Activated T-cell treated with anti-CD3 and anti-CD28 coated beads, Interleukin-2, amount 50 U/mL, for 4 hours (primary cell): ENCODE results near the gene GABBR1. TPM values are rescaled to one million over a fixed set of nuclear protein-coding genes. Genes with fewer than 3 reads are reported as not detected.

Experiments used
- ATAC-seq, 2 donors: fragments of 200-7000 bp; cut with Tn5 transposase; one replicate each; pipeline ENCODE4 v1.10.0; 2021
- DNase-seq: peaks from one replicate; pipeline ENCODE4 v3.0.0-alpha.2; 2020
- H3K27me3 Mint-ChIP-seq: one replicate; pipeline ENCODE4 v1.8.0; 2021; ENCODE audit warnings: low read depth, mixed read lengths
- H3K36me3 Mint-ChIP-seq: one replicate; pipeline ENCODE4 v1.8.0; 2022; ENCODE audit warnings: mixed read lengths; ENCODE audit not compliant: insufficient read depth
- H3K4me1 Mint-ChIP-seq: one replicate; pipeline ENCODE4 v1.8.0; 2021; ENCODE audit warnings: low read depth, mixed read lengths
- H3K4me3 Mint-ChIP-seq: one replicate; pipeline ENCODE4 v1.8.0; 2021; ENCODE audit warnings: mild to moderate bottlenecking, moderate library complexity, mixed read lengths
- H3K9me3 Mint-ChIP-seq: one replicate; pipeline ENCODE4 v1.8.0; 2021; ENCODE audit warnings: mixed read lengths
- total RNA-seq, 3 donors: library from RNA; stranded (reverse); gene quantifications; one replicate each; pipeline ENCODE4 v1.2.1, GENCODE V29; 2021

GABBR1 gene
- total RNA-seq, 3 donors from 2014 or later: 4.2 to 5.6 (median 4.7) TPM

- ATAC-seq (no peak), DNase-seq (no peak)
- Mint-ChIP-seq H3K4me3 (no peak overlapping the region), H3K4me1 (peaks cover 14% of the 10 kb centered on the region), H3K27me3 (peaks cover 69% of the 10 kb centered on the region), H3K36me3 (no peaks in the 10 kb centered on the region), H3K9me3 (no peaks in the 10 kb centered on the region)
Observed at GRCh38 chr6:29557320-29557719, 75.7 kb downstream of the GABBR1 start.

DNA sequence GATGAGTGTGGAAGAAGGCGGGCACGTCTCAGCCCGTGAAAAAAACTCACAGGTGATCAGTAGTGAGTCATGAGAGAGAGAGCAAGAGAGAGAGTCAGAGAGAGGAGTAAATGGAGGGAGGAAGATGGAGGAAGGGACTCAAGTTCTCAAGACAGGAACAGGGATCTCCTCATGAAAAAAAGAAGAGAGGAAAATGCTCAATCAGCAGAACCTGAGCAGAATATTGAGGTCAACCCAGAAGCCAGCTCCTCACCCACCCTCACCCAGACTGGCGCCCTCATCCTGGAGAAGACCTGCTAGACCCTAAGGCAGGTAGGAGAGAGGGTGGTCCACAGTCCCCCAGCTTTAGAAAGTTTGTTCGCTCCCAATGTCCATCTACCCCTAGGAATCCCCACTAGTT lies 78.2 kb downstream of the GABBR1 start:
- H3K36me3 Mint-ChIP-seq: no peaks in the 10 kb centered on the region
- peaks cover 57% of the 10 kb centered on the region for H3K27me3 Mint-ChIP-seq
- ATAC-seq (no peak), DNase-seq (no peak)
- H3K4me1 Mint-ChIP-seq: peaks cover 14% of the 10 kb centered on the region
- no peak overlapping the region for H3K4me3 Mint-ChIP-seq
- H3K9me3 Mint-ChIP-seq: no peaks in the 10 kb centered on the region

- Mint-ChIP-seq H3K27me3 (peaks cover 45% of the 10 kb centered on the region), H3K4me3 (peak overlapping the region; percentile 74), H3K4me1 (peaks cover 14% of the 10 kb centered on the region), H3K36me3 (no peaks in the 10 kb centered on the region), H3K9me3 (no peaks in the 10 kb centered on the region)
- ATAC-seq: peak; percentile 67 to 72
- DNase-seq: no peak
Observed at GRCh38 chr6:29553268-29554057, 79.5 kb downstream of the GABBR1 start.

DNA sequence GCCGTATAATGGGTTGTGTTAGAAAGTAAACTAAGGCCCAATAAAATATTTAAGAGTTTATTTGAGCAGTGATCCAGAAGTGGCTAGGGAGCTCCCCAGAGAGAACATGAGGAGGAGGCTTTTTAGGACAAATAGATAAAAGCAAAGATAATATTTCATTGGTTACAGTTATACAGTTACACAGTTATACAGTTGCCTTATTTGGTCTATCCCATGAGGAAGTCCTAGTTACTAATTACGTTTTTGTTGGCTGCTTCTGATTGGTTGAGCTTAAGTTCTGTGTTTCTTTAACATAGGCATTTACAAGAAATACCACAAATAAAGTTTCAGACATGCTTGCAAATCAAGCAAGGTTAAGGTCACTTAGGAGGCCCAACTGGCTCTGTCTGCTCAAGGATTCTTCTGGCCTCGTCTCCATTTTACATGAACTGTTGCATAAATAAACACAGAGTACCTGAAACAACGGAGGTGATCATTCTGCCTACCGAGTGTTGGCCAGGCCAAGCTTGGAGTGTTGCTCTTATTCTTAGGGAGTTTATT lies 80.4 kb downstream of the GABBR1 start:
- ATAC-seq (peak; percentile 66 to 70), DNase-seq (no peak)
- peaks cover 16% of the 10 kb centered on the region for H3K4me1 Mint-ChIP-seq
- H3K36me3 Mint-ChIP-seq: no peaks in the 10 kb centered on the region
- H3K27me3 Mint-ChIP-seq: peaks cover 48% of the 10 kb centered on the region
- peak overlapping the region; percentile 74 for H3K4me3 Mint-ChIP-seq
- no peaks in the 10 kb centered on the region for H3K9me3 Mint-ChIP-seq

DNA sequence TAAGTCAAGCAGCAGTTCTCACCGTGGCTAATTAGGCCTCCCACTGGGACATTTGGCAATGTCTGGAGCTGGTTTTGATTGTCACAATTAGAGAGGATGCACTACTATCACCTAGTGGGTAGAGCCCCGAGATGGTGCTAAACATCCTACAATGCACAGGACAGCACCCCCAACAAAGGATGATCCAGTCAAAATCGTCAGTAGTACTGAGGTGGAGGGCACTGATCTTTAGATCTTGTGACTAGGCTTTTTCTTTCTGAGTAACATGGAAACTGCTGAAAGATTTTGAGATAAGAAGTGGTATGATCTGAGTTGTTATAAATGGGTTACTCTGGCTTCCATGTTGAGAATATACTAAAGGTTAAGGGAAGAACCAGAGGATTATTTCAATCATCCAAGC lies 85.4 kb downstream of the GABBR1 start:
- DNase-seq (no peak), ATAC-seq (peak; percentile 73 to 84)
- H3K36me3 Mint-ChIP-seq: no peaks in the 10 kb centered on the region
- peaks cover 2% of the 10 kb centered on the region for H3K4me1 Mint-ChIP-seq
- H3K4me3 Mint-ChIP-seq: no peak overlapping the region
- peaks cover 3% of the 10 kb centered on the region for H3K9me3 Mint-ChIP-seq
- peaks cover 24% of the 10 kb centered on the region for H3K27me3 Mint-ChIP-seq

DNA sequence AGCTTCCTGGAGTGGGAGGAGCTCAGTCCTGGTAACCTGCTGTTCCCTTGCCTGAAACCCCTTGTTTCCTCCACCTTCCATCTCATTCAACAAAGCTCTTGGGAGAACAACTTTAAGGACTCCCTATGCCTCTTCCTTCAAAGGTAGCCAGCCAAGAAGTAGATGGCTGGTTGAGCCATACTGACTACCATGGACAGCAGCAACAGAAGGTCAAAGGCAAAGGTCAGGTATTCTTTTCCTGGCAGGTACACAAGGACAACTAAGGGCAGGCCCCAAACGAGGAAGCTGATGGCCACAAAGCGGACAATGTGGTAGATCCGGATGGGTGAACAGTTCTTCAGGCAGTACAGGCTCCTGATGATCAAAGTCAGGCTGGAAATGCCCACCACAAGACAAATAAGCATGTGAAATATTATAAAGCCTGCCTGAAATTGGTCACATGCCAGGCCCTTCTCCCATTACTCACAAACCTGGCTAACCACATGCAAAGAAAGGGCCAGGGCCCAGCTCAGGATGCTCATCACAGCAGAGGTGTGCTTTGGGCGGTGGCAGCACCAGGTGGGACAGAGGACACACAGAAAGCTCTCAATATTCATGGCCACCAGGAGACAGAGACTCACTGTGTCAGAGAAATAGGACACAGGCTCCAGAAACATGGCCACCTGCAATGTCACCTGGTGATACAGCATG lies 95.1 kb downstream of the GABBR1 start:
- ATAC-seq (no peak), DNase-seq (no peak)
- no peak overlapping the region for H3K4me3 Mint-ChIP-seq
- peaks cover 30% of the 10 kb centered on the region for H3K27me3 Mint-ChIP-seq
- no peaks in the 10 kb centered on the region for H3K9me3 Mint-ChIP-seq
- no peaks in the 10 kb centered on the region for H3K4me1 Mint-ChIP-seq
- H3K36me3 Mint-ChIP-seq: no peaks in the 10 kb centered on the region

- H3K36me3 Mint-ChIP-seq: no peaks in the 10 kb centered on the region
- H3K9me3 Mint-ChIP-seq: no peaks in the 10 kb centered on the region
- no peaks in the 10 kb centered on the region for H3K4me1 Mint-ChIP-seq
- no peak for DNase-seq
- no peak overlapping the region for H3K4me3 Mint-ChIP-seq
- peaks cover 6% of the 10 kb centered on the region for H3K27me3 Mint-ChIP-seq
- ATAC-seq: no peak
Observed at GRCh38 chr6:29532320-29532951, 100.5 kb downstream of the GABBR1 start.

GRCh38 chr6:29531668-29532067 lies 101.3 kb downstream of the GABBR1 start:
- peaks cover 9% of the 10 kb centered on the region for H3K27me3 Mint-ChIP-seq
- H3K36me3 Mint-ChIP-seq: no peaks in the 10 kb centered on the region
- DNase-seq: no peak
- H3K4me1 Mint-ChIP-seq: no peaks in the 10 kb centered on the region
- H3K4me3 Mint-ChIP-seq: no peak overlapping the region
- H3K9me3 Mint-ChIP-seq: no peaks in the 10 kb centered on the region
- ATAC-seq: peak; percentile 76 to 82

DNA sequence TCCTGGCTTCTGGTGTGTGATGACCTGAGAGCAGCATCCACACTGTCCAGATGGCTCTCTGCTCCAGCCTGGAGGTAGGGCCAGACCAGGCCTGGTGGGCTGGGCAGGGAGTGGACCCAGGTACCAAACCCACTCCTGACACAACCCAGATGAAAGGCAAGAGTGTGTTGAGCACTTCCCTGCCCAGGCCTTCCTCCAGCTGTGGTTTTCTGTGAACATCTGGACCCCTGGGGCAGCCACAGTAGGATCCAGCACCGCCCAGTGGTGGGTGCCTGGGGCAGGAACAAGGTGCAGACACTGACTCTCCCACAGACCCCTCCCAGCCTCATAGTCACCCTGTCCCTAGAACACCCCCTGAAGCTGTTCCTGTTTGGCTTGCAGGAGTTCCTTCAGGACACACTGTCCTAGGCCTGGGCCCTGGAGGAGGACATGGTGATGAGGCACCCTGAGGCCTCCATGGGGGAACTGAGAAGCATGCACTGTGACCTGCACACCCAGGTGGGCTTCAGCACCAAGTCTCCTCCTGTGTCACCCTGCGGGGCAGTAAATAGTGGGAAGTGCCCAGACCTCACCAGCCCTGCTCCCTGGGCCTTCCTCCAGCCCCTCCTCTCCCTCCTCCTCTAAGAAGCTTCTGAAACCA lies 102.2 kb downstream of the GABBR1 start:
- Mint-ChIP-seq H3K27me3 (peaks cover 9% of the 10 kb centered on the region), H3K9me3 (no peaks in the 10 kb centered on the region), H3K36me3 (no peaks in the 10 kb centered on the region), H3K4me3 (no peak overlapping the region), H3K4me1 (no peaks in the 10 kb centered on the region)
- DNase-seq: no peak
- ATAC-seq: no peak

- H3K4me3 Mint-ChIP-seq: no peak overlapping the region
Observed at GRCh38 chr6:29529956-29530355, 103.0 kb downstream of the GABBR1 start.

GRCh38 chr6:29528988-29529560 lies 103.9 kb downstream of the GABBR1 start:
- H3K36me3 Mint-ChIP-seq: no peaks in the 10 kb centered on the region
- peaks cover 19% of the 10 kb centered on the region for H3K27me3 Mint-ChIP-seq
- H3K9me3 Mint-ChIP-seq: no peaks in the 10 kb centered on the region
- DNase-seq: no peak
- H3K4me3 Mint-ChIP-seq: no peak overlapping the region
- no peak for ATAC-seq
- H3K4me1 Mint-ChIP-seq: no peaks in the 10 kb centered on the region

More at GRCh38 chr6:29529956-29530355, 103.0 kb downstream of the GABBR1 start:
- no peaks in the 10 kb centered on the region for H3K9me3 Mint-ChIP-seq
- H3K4me1 Mint-ChIP-seq: no peaks in the 10 kb centered on the region
- DNase-seq: no peak
- no peaks in the 10 kb centered on the region for H3K36me3 Mint-ChIP-seq
- no peak for ATAC-seq
- peaks cover 17% of the 10 kb centered on the region for H3K27me3 Mint-ChIP-seq

DNA sequence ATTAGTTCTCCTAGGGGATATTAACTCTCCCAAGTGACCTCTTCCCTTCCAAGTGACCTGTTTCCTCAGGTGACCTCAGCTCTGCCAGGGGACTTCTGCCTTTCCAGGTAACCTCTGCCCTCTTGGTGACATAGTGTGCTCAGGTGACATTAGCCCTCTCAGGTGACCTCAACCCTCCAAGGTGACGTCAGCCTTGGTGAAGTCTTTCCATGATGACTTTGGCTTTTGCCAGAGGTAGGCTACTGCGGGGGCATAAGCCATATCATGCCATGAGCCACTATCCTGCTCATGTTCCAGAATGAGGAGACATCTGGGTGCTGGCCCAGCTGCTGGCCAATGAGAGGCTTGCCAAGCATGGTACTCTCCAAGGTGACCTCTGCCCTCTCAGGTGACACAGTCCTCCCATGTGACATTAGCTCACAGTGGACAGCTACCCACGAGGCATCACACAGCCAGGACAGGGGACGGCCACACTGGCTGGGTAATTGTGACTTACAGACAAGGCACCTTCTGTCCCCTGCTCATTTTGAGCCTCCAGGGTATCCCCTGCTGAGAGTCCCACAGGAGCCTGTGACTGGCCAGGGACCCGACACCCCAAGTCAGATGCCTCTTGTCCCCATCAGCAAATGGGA lies 104.6 kb downstream of the GABBR1 start:
- Mint-ChIP-seq H3K36me3 (no peaks in the 10 kb centered on the region), H3K4me3 (no peak overlapping the region), H3K9me3 (no peaks in the 10 kb centered on the region), H3K27me3 (peaks cover 19% of the 10 kb centered on the region), H3K4me1 (no peaks in the 10 kb centered on the region)
- ATAC-seq (no peak), DNase-seq (no peak)

GRCh38 chr6:29527564-29527963 lies 105.4 kb downstream of the GABBR1 start:
- no peaks in the 10 kb centered on the region for H3K4me1 Mint-ChIP-seq
- peaks cover 19% of the 10 kb centered on the region for H3K27me3 Mint-ChIP-seq
- ATAC-seq (no peak), DNase-seq (no peak)
- no peak overlapping the region for H3K4me3 Mint-ChIP-seq
- no peaks in the 10 kb centered on the region for H3K36me3 Mint-ChIP-seq
- no peaks in the 10 kb centered on the region for H3K9me3 Mint-ChIP-seq
